Measurements from ENCODE around the gene PRXL2B. TPM values are rescaled to one million over a fixed set of nuclear protein-coding genes. Genes with fewer than 3 reads are reported as not detected.
A peak's percentile ranks its signal among the peaks of the same experiment; 100 is the strongest.

The PRXL2B gene
- total RNA-seq, 2 donors from 2014 or later: 34.8 to 39.2 TPM

- no peak for DNase-seq
- no peak overlapping the region for H3K27ac Mint-ChIP-seq
- H3K9me3 Mint-ChIP-seq: no peaks in the 10 kb centered on the region
- peak overlapping the region in 1 of 2 donors; percentile 12 for H3K4me3 Mint-ChIP-seq
- peaks cover 14% of the 10 kb centered on the region for H3K4me1 Mint-ChIP-seq (ENCODE audit: low read depth)
- no peak for ATAC-seq (replicated peaks in 1 of 2)
- no peaks in the 10 kb centered on the region for H3K27me3 Mint-ChIP-seq (ENCODE audit: low read depth)
- H3K36me3 Mint-ChIP-seq (ENCODE audit: insufficient read depth in 2 of 2): peaks cover 2 to 3% of the 10 kb centered on the region in 2 donors
Observed at GRCh38 chr1:2588661-2589430, 2.3 kb downstream of the PRXL2B start.

DNA sequence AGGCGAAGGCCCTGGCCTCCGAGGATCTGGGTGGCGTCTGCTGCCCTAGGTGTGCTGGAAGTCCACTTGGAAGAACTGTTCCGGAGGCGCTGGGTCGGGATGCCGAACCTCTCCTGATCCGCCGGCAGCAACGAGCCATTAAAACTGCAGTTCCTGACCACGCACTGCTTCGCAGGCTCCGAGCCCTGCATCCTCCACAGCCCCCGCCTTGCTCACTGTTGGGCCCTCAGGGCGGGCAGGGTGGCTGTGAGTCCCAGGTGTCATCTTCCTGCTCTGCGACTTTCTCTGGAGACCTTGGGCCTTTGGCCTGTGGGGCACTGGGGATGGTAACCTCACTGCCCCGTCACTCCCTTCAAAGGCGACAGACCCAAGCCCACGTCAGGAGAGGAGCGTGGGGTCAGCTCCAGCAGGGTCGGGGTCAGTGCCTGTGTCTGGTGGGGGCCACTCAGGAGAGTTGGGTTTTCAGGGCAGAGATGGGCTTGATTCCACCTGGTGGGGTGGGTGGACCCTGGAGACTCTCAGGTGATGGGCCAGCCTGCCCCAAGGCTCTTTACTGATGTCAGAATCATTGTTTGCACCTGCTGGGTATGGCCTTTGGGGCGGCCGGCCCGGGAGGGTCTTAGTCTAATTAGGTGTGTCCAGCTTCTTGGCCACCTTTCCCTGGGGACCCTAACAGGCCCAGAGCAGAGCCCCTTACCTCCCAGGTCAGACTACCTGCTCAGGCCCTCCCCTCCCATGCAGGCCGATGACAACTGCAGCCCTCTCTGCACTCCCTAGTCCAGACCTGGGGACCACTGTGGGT, 3.1 kb downstream of the PRXL2B start:
- H3K36me3 Mint-ChIP-seq (ENCODE audit: insufficient read depth in 2 of 2): peaks cover 0 to 2% of the 10 kb centered on the region in 2 donors
- DNase-seq (no peak), ATAC-seq (replicated peaks in 1 of 2) (no peak)
- no peak overlapping the region for H3K4me3 Mint-ChIP-seq
- no peak overlapping the region for H3K27ac Mint-ChIP-seq
- H3K4me1 Mint-ChIP-seq (ENCODE audit: low read depth): peaks cover 6% of the 10 kb centered on the region
- H3K27me3 Mint-ChIP-seq (ENCODE audit: low read depth): no peaks in the 10 kb centered on the region
- no peaks in the 10 kb centered on the region for H3K9me3 Mint-ChIP-seq

DNA sequence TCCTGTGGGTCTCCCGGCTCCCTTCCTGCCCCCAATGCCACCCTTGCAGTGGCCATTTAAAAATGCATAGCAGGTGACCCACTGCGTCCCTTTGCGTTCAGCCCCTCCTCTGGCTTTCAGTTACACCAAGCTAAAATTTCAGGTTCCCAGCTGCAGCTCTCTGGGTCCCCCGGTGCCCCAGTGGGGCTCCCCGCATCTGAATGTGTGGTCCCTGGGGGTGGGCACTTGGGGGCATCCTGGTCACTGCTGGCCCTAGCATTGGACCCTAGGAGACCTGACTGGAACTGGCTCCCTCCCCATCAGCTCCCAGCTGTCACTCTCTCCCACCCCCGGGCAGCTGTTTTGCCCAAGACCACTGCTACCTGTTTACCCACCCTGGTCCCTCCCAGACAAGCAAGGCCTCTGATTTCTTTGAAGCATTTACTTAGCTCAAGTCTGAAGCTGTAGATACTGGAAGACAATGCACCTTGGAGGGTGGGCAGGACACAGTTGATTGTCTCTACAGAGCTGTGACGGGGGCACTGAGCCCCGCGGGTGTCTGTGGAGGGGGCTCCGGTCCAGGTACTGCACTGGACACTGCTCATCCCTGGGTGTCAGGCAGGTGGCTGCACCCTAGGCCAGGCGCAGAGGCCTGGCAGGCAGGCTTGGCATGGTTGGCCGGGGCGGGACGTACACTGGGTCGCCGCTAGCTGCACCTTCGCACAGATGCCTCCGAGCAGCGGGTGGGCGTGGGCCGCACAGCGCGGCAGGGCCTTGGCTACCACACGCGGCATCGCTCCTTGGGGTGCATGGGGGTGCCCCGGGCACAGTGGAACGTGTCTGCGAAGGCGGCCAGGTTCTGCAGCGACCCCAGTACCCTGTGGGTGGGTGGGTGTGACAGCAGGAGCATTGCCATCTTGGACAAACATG, 3.9 kb downstream of the PRXL2B start:
- Mint-ChIP-seq H3K36me3 (ENCODE audit: insufficient read depth in 2 of 2) (peaks cover 0 to 2% of the 10 kb centered on the region in 2 donors), H3K4me3 (no peak overlapping the region), H3K27me3 (ENCODE audit: low read depth) (no peaks in the 10 kb centered on the region)

GRCh38 chr1:2591233-2591580, 4.6 kb downstream of the PRXL2B start:
- no peaks in the 10 kb centered on the region for H3K4me1 Mint-ChIP-seq (ENCODE audit: low read depth)
- H3K36me3 Mint-ChIP-seq (ENCODE audit: insufficient read depth in 2 of 2): peaks cover 0 to 2% of the 10 kb centered on the region in 2 donors
- no peak for ATAC-seq (replicated peaks in 1 of 2)
- no peak for DNase-seq
- no peak overlapping the region for H3K27ac Mint-ChIP-seq
- no peaks in the 10 kb centered on the region for H3K9me3 Mint-ChIP-seq
- no peak overlapping the region for H3K4me3 Mint-ChIP-seq
- H3K27me3 Mint-ChIP-seq (ENCODE audit: low read depth): no peaks in the 10 kb centered on the region

More for the DNA sequence above, 3.9 kb downstream of the PRXL2B start:
- Mint-ChIP-seq H3K27ac (no peak overlapping the region), H3K4me1 (ENCODE audit: low read depth) (no peaks in the 10 kb centered on the region), H3K9me3 (no peaks in the 10 kb centered on the region)
- no peak for DNase-seq
- no peak for ATAC-seq (replicated peaks in 1 of 2)

DNA sequence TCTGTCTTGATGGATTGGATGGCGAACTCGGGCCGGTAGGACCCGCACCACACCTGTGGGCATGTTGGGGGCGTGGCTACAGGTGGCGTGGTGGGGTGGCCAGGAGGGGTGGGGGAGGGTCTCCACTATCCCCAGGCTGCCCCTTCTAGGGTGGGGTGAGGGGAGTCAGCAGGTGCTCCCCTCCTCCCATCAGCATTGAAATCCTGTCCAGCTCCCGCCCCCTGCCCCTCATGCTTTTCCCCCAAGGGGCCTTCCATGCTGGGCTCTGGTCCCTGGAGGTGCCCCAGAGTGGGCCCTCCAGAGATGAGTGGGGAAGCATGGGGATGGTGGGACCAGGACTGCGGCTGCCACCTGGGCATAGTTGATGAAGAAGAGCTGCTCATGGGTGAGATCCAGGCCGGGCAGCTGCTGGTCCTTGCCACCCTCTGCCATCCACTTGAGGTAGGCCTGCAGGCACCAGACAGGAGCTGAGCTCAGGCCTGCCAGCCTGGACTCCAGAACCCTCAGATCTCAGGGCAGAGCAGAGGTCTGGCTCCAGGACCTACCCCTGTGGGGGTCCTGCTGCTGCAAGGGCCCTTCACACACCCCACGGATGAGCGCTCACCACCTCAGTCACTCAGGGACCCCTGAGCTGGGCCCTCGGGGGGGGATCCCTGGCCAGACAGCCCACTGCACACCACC, 5.1 kb downstream of the PRXL2B start:
- Mint-ChIP-seq H3K36me3 (ENCODE audit: insufficient read depth in 2 of 2) (no peaks in the 10 kb centered on the region), H3K4me3 (no peak overlapping the region), H3K27ac (no peak overlapping the region), H3K9me3 (no peaks in the 10 kb centered on the region), H3K4me1 (ENCODE audit: low read depth) (no peaks in the 10 kb centered on the region), H3K27me3 (ENCODE audit: low read depth) (no peaks in the 10 kb centered on the region)
- ATAC-seq (replicated peaks in 1 of 2): no peak
- no peak for DNase-seq

GRCh38 chr1:2592672-2593071, 6.1 kb downstream of the PRXL2B start:
- no peak for DNase-seq
- Mint-ChIP-seq H3K27me3 (ENCODE audit: low read depth) (no peaks in the 10 kb centered on the region), H3K36me3 (ENCODE audit: insufficient read depth in 2 of 2) (no peaks in the 10 kb centered on the region), H3K9me3 (no peaks in the 10 kb centered on the region), H3K4me1 (ENCODE audit: low read depth) (no peaks in the 10 kb centered on the region), H3K27ac (no peak overlapping the region), H3K4me3 (peak overlapping the region in 1 of 2 donors; percentile 31)
- no peak for ATAC-seq (replicated peaks in 1 of 2)

DNA sequence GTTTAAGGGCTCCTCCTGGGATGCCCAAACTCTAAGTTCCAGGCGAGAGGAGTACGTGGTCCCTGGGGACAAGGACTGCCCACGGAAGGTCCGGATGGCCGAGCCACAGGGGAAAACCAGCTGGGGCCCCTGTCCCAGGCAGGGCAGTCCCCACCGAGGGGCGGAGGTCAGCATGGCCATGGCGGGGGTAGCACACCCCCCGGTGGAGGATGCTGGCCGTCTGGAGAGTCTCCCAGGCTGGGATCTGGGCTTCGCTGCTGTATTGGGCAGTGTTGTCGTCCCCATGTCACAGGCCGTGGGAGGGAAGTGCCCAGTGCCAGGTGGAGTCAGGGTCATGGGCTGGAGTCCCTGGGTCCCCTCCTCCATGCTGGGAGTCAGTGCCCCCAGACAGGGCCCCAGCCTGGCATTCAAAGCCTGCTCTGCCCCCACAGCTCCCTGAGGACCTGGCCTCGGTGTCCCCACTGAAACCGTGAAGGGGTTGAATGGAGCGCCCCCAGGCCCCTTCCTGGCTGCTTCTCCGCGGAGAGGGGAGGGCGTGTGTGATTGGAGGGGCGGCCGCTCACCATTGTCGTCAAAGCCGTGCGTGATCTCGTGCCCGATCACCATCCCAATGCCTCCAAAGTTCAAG, 6.8 kb downstream of the PRXL2B start:
- DNase-seq (no peak), ATAC-seq (replicated peaks in 1 of 2) (no peak)
- Mint-ChIP-seq H3K27ac (no peak overlapping the region), H3K9me3 (no peaks in the 10 kb centered on the region), H3K36me3 (ENCODE audit: insufficient read depth in 2 of 2) (no peaks in the 10 kb centered on the region), H3K27me3 (ENCODE audit: low read depth) (no peaks in the 10 kb centered on the region), H3K4me1 (ENCODE audit: low read depth) (no peaks in the 10 kb centered on the region), H3K4me3 (no peak overlapping the region)

DNA sequence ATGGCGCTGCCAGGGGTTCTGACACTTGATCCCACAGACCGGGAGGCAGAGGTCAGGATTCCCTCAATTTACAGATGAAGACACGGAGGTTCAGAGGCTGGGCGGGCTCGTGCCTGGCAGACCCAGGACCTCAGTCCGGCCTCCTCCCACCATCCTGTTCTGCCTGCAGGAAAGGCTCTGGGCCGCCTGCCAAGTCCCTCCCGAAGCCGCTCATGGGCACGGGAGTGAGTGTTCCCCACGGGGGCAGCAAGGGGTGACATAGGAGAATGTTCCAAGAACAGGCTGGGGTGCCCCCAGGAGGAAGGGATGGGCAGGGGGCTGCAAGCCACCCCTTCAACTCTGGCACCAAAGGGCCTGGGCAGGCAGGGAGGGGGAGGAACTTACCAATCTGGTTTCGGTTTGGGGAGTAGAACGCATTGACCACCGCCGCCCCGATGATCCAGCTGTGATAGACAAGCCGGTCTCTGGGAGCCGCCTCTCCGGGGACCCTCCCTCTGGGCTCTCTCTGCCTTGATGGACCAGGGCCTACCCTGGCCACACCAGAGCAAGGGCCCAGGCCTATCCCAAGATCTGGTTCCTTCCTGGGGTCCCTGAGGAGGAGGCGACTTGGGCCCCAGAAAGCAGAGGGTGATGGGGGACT, 7.5 kb downstream of the PRXL2B start:
- no peak overlapping the region for H3K27ac Mint-ChIP-seq
- H3K27me3 Mint-ChIP-seq (ENCODE audit: low read depth): no peaks in the 10 kb centered on the region
- no peak overlapping the region for H3K4me3 Mint-ChIP-seq
- no peaks in the 10 kb centered on the region for H3K4me1 Mint-ChIP-seq (ENCODE audit: low read depth)
- peaks cover 0 to 1% of the 10 kb centered on the region in 2 donors for H3K9me3 Mint-ChIP-seq
- H3K36me3 Mint-ChIP-seq (ENCODE audit: insufficient read depth in 2 of 2): no peaks in the 10 kb centered on the region
- ATAC-seq (replicated peaks in 1 of 2) (no peak), DNase-seq (no peak)

DNA sequence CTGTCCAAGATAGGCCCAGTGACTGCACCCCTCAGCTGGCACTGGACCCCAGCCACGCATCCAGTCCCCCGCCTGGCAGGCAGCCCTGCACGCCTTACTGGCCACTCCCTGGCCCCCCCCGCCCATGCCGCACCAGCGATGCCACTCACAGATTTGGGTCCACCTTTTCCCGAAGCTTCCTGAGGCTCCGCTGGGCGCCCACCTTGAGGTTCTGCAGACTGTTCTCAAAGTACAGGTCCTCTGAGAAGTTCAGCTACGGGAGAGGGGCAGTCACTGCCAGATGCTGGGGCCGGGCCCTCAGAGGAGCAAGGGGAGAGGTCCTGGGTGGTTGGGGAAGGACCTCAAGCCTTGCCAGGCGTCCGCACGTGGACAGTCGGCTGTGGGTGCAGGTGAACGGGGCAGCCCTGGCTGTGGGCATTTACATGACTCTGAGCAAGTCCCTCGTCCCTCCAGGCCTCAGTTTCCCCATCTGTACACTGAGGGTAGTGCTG, 8.1 kb downstream of the PRXL2B start:
- H3K36me3 Mint-ChIP-seq (ENCODE audit: insufficient read depth in 2 of 2): no peaks in the 10 kb centered on the region
- no peak overlapping the region for H3K27ac Mint-ChIP-seq
- DNase-seq: no peak
- H3K27me3 Mint-ChIP-seq (ENCODE audit: low read depth): no peaks in the 10 kb centered on the region
- H3K4me1 Mint-ChIP-seq (ENCODE audit: low read depth): no peaks in the 10 kb centered on the region
- no peak for ATAC-seq (replicated peaks in 1 of 2)
- H3K4me3 Mint-ChIP-seq: no peak overlapping the region
- H3K9me3 Mint-ChIP-seq: peaks cover 0 to 1% of the 10 kb centered on the region in 2 donors

- Mint-ChIP-seq H3K27ac (no peak overlapping the region), H3K9me3 (peaks cover 0 to 1% of the 10 kb centered on the region in 2 donors), H3K36me3 (ENCODE audit: insufficient read depth in 2 of 2) (no peaks in the 10 kb centered on the region), H3K27me3 (ENCODE audit: low read depth) (no peaks in the 10 kb centered on the region), H3K4me1 (ENCODE audit: low read depth) (no peaks in the 10 kb centered on the region), H3K4me3 (no peak overlapping the region)
- DNase-seq (no peak), ATAC-seq (replicated peaks in 1 of 2) (no peak)
Observed at GRCh38 chr1:2595261-2595811, 8.8 kb downstream of the PRXL2B start.

- DNase-seq: no peak
- Mint-ChIP-seq H3K9me3 (peaks cover 0 to 1% of the 10 kb centered on the region in 2 donors), H3K36me3 (ENCODE audit: insufficient read depth in 2 of 2) (no peaks in the 10 kb centered on the region), H3K4me3 (no peak overlapping the region), H3K4me1 (ENCODE audit: low read depth) (no peaks in the 10 kb centered on the region), H3K27ac (no peak overlapping the region), H3K27me3 (ENCODE audit: low read depth) (no peaks in the 10 kb centered on the region)
- no peak for ATAC-seq (replicated peaks in 1 of 2)
Observed at GRCh38 chr1:2595812-2596529, 9.4 kb downstream of the PRXL2B start.

Data from activated T-cell treated with anti-CD3 and anti-CD28 coated beads, Interleukin-2, amount 50 U/mL, for 72 hours (primary cell).